SIG-M5 (cell line): ENCODE measurements around the gene MED27.

Experiments used
- DNase-seq: peaks from one replicate; lab custom pipeline; 2025; lab: John Stamatoyannopoulos, UW

Gene MED27

DNA sequence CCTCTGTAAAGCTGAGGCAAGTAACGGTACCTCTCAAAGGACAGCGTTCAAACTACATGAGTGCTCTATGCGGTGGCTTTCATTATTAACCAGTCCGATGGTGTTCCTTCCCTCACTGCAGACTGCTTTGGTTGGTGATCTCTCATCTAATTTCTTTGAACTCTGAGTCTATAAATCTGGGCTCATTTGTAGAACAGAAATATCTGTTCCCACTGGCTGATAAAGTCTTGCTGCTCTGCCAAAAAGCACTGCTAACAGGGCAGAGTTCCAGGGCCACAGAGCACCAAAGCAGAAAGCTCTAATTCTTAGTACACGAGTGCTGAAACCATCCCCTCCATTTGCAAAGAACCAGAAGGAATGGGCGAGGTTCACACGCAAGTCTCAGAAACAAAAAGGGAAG is 81.9 kb downstream of the MED27 start:
- no peak for DNase-seq

DNA sequence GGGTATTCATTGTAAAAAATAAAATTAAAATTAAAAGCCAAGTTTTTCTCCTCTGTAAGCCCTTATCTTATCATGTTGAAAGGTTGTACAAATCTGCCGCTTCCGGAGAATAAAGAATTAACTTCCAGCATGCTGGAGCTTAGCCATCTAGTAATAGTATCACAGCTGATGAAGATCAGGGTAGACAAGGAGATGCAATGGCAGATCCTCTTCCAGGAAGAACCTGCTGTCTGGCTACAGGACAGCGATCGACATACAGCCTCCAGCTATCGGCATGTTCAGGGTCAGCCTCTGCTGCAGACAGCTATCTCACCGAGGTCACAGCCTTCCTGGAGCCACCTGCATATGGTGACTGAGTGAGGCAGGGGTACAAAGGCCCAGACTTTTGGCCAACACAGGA is 82.6 kb downstream of the MED27 start:
- DNase-seq, result no peak

DNA sequence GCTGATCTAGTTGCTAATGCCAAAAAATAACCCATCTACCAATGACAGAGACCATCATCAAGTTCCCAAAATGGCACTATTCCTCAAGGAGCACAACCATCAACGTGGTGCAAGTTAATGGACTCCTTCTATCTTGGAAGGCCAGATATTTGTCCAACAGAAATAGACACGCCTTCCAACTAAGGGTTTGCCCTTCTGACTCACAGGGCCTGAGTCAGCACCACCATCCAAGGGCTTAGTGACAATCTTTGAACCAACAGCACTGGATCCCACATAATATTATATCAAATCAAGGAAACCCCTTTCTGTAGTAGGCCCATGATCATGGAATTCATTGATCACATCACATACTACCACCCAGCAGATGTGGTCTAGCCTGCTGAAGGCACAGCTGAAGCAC is 84.3 kb downstream of the MED27 start:
- DNase-seq, result no peak

DNA sequence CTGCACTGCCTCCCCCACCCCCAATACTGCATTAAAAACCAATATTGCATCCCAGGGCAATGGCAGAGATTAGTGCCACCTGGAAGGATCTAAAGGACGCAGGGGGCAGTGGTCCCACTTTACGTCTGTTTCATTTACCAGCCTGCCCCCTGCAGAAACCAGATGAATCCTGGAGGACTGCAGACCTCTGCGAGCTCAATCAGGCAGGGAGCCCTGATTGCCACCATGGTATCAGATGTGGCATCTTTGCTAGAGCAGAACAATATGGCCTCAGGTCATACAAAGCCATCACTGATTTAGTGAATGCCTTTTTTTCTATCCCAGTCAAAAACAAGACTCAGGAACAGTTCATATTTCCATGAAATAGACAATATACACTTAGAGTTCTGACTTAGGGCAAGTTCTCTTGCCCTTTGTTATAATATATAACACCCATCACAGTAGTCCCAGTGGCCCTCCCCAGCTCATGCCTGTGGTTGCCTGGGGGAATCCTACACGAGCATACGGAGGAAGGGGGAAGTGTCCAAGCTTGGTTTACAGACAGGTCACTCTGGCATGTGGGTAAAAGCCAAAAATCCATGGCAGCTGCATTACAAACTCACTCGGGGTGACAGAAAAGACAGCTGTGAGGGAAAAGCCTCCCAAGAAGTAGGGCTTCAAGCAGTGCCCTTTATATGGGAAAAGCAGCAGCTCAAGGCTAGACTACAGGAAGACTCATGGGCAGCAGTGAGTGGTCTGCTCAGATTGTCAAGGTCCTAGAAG is 85.1 kb downstream of the MED27 start:
- DNase-seq, result no peak

DNA sequence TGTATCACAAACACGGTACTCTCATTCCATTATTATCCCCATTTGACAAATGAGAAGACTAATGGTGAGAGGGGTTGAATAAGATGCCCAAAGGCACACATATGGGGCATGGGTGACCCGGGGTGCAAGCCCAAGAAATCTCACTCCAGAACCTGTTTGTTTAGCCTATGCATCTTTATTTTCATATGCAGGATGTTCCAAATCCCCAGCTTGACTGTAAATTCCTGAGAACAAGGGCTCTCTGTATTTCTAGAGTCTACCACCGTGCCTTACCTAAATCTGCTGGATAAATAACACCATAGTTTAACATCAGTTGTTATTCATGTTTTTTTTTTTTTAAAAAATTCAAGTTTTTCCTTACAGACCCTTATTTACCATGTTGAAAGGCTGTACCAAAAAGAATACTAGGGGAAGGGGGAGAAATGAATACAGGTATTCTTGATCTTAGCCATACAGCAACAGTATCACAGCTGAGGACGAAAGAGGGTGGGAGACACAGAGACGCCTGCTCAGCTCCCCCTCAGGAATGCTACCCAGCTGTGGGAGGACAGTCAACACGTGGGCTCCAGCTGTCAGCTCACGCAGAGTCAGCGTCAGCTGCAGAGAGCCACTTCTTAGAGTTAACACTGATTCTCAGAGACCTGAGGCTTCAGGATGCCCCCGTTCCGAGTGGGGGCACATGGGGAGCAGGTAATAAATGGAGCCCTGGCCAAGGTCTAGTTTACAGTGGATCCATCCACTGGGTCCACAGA is 86.6 kb downstream of the MED27 start:
- no peak for DNase-seq

DNA sequence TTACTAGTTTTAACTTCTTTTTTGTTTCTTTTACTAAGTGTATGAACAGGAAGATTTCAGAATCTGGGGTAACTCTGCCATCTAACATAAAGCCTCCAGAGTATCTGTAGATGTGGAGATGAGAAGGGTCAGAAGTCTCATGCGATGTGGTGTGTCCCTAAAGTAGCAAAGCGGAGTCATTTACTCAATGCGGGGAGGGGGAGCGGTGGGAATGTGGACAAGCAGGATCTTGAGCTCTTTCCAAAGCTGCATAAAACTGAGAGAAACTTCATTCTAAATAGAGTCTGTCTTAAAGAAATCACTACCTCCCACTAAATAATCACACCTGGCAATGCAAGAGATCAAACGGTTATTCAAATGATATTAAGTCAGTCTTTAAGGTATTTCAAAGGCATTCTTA is 92.4 kb downstream of the MED27 start:
- DNase-seq, result no peak

DNA sequence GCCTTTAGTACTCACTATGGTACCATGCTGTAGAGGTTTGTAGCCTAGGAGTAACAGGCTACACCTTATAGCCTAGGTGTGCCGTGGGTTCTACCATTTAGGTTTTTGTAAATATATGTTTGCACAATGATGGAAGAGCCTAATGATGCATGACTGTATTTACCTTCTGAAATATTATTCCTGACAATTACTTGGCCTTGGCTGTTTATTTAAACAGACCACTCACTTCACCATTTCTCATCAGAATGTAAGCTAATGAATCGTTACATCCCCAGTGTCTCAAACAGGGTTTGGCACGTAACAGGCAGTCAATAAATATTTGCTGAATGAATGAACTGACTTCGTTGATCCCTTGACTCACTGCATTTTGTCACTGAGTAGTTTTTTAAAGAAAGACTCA is 93.1 kb downstream of the MED27 start:
- DNase-seq, result no peak

DNA sequence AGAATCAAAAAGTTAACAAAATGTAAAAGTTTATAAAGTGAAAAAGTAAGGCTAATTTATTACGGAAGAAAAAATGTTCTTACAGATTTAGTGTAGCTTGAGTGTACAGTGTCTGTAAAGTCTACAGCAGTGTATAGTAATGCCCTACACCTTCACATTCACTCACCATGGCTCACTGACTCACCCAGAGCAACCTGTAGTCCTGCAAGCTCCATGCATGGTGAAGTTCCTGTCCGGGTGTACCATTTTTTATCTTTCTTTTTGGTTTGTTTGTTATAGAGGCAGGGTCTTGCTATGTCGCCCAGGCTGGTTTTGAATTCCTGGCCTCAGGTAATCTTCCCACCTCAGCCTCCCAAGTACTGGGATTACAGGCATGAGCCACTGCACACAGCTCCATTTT is 93.6 kb downstream of the MED27 start:
- DNase-seq, result no peak

DNA sequence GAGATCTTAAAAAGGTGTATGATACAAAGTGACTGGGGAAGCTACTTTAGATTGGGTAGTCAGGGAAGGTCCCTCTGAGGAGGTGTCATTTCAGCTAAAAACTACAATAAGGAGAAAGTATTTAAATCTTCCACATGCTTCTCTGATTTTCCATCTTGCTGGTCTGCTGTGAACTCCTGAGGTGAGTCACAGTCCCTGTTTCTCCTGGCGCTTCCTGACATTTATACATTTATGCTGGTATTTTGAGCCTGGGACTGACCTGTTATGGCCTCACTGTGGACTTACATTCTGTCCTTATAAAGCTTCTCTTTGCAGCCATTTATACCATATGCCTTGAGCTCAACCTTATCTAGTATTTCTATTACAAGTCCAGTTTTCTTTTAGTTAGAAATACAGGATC is 95.1 kb downstream of the MED27 start:
- no peak for DNase-seq

DNA sequence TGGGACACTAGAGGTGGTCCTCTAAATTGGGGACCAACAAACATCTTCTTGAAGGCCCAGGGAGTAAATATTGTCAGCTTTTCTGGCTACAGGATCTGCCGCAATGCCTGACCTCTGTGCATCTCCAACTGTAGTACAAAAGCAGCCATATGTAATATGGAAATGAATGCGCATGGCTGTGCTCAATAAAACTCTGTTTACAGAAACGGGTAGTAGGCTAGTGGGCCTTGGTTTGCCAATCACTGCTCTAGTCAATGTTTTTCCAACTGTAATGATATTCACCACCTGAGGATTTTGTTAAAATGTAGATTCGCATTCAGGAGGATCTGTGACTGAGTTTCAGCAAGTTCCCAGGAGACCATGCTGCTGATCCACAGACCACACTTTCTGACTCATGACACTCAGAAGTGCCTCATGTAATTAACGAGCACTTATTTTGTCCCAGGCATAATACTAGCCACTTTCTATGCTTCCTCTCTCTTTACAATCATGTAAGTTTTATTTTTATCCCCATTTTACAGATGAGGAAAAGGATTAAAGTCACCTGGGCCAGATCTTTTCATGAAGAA is 96.9 kb downstream of the MED27 start:
- no peak for DNase-seq

DNA sequence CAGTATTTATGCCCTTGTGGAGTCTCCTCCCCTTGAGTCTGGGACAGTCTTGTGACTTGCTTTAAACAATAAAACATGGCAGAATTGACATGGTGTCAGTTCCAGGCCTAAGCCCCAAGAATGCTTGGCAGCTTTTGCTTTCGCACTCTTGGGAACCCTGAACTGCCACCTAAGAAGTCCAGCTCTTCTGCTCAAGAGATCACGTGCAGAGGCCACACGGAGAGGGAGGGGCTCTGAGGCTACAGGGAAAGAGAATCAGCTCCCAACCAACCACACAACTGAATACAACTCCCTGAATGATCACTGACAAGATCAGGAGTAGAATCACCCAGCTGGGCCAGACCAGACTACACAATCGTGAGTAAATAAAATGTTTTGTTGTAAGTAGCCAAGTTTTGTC is 97.6 kb downstream of the MED27 start:
- no peak for DNase-seq

DNA sequence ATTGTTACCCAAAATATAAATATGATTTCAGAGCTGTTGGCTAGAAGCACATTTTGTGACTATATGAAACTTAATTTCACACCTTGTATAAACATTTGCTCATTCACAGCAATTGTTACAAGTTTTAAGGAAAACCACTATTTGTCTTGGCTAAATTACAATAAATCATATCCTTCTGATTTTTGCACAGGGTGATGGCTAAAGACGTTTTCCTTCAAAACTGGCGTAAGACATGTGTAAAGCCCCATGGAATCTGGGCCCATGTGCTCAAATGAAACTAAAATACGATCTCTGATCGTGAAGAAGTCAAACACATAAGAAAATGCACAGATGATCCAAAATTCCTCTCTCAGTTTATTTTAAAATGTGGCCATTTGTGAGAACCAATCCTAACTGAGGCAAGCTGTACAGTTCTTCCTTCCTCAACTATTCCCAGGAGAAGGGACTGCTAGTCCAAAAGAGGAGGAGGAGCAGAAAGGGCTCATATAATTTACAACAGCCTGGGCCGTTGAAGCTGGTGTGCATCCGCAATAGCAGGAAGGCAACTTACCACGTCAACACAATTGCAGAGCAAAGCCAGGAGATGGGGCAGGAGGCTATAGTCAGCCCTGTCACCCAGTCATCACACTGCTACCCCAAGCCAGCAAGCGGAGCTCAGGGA is 98.4 kb downstream of the MED27 start:
- no peak for DNase-seq

DNA sequence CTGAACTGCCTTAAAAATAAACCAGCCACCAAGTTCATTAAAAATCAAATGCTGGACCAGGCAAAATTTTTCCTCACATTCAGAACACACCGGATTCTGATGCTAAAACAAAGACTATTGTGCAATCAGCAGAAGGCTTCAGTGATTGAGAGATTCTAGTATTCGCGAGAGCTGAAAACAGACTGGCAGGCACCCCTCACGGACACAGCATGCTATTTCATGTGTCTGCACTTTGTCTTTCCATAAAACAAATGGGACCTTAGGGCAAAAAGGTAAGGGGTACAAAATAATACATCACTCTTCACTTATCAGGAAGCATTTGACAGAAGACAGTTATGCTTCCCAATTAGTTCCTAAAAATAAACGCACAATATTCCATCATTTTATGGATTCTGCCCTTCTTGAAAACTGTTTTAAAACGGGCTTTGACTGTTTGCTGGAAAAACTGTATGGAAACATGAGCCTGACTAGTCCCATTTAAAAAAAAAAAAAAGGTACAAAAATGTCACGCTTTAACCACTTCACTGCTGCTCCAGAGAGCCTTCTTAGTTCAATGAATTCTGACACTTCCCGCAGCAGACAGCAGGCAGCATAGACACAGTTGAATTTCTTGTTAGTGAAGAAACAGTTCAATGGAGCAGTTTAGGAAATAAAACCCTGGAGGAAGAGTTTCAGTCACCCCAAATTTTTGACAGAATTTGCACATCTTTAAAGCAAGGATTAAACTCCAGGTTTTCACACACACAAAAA is 99.2 kb downstream of the MED27 start:
- no peak for DNase-seq

DNA sequence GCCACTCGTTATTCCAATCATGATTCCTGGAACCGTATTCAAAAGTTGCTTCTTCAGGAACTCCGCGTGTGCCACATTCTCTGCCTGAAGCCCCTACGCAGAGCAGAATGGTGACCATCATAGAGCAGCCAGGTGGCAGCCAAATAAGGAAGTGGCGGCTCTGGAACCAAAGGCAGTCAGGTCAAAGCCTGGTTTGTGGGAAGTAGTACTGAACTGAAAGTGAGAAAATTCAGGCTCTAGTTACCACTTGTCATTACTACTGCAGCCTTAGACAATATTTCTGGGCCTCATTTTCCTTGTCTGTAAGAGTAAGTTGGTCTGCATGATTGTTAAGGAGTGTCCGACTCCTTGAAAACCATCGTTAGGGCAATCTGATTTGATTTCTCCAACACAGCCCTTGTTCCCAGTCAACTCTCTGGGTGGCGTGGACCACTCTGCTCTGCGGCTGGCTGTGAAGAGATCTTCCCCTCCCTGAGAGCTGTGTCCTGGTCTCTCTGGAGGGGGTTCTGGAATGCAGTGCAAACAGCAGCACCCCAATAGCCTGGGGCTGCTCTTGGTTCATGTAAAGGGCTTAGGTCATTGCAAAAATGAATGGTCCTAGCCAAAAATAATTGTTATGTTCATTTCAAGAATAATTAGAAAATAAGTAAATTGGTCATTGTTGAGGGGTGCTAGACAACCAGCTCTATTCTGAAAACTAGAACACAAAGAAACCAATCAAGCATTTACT is 102.4 kb downstream of the MED27 start:
- no peak for DNase-seq

DNA sequence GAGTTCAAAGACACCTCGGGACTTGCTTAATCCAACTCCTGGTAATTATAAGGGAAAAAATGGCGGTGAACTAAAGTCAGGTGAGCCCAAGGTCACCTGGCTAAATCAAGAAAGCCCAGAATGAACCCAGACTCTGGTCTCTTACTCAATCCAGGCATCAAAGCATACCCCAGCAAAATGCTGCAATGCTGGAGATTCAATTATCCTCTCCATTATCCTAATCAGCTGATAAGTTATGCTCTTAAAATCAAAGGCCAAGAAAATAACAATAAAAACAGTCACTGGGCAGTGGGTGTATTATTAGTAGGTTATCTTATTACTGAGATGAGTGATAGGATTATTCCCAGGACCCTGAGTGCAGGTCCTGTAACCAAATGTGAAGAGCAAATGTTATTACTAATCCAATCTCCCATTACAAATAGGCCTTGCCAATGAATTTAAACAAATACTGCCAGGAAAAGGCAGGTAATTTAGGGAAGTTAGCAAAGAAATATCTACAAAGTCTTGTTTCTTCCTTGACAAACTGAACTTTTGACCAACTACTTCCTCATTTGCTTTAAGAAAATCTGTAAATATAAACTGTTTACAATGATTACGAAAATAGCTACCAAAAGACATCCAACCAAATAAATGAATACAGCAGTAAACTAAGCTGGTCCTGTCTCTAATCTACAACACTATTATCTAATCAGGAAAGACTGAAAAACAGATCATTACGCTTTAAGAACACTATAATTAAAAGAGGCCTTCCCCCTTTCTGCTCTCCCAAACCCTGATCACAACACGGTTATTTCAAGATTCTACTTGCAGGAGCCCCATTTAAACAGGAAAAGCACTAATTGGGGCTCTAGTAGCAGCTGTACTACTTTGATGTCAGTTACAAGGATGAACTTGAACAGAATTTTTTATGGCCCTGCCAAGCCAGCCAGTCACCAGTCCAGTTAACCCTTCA is 103.2 kb downstream of the MED27 start:
- no peak for DNase-seq

DNA sequence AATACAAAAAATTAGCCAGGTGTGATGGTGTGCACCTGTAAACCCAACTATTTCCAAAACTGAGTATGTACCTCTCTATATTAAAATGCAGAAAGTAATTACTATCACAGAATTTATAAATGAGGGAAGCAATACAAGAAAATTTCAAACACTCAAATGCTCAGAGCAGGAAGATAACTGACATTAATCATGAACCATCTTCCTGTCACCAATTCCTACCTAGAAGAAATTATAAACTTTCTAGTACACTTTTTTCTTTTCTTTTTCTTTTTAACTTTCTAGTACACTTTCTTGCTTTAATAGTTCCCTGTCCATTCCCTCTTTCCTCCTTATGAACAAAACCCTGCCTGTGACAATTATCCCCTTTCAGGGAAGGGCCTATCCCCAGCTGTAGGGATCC is 106.8 kb downstream of the MED27 start:
- DNase-seq, result no peak

DNA sequence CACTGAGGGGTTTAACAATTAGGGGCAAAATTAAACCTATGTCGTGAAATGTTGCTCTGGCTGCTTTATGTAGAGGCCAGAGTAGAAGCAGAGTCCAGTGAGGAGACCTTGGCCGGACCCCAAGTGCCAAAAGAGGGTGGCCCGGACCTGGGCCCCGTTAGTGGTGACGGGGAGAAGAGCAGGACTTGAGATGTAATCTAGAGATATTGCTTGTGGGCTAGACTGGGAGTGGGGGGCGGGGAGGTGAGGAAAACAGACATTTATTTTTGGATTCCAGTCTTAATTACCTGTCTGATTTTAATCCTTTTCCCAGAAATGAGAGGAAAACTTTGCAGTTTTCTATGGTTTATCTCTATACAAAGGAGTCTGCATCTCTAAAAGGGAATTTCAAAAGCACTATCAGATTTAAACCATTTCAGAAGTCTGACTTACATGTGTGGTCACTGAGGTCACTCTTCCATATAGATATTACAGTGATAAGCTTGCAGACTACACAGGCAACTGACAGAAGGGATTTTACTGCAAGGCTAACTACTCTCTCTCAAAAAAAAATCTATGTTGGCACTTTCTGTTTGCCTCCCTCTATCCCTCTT is 108.1 kb downstream of the MED27 start:
- no peak for DNase-seq

DNA sequence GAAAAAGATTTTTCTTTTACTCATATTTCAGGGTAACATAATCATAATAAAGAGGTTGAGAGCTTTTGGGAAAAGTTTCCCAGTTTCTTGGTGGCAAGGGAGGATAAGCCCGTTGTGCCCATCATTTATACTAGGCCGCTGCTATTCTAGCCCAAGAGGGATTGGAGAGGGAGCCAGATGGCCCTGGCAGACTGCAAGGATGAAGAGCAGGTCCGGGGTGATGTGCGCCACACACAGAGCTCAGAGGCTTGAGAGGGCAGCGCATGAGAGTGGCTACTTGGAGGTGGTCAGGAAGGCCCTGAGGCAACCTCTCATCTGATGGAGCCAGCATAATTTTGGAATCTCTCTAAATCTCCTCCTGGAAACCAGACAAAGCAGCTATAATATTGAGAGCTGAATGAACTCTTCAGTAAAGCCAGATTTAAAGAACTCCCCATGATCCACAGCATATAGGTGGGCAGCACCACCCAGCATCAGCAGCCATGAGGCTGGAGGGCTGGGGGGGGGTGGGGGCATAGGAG is 110.1 kb downstream of the MED27 start:
- DNase-seq, result no peak

DNA sequence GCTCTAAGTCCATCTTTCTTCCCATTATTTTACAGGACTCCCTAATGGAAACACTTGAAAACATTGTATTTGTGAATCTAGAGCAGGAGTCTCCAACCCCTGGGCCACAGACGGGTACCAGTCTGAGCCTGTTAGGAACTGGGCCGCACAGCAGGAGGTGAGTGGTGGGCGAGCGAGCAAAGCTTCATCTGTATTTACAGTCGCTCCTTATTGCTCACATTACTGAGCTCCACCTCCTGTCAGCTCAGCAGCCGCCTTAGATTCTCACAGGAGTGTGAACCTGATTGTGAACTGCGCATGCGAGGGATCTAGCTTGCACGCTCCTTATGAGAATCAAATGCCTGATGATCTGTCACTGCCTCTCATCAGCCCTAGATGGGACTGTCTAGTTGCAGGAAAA is 111.0 kb downstream of the MED27 start:
- no peak for DNase-seq

DNA sequence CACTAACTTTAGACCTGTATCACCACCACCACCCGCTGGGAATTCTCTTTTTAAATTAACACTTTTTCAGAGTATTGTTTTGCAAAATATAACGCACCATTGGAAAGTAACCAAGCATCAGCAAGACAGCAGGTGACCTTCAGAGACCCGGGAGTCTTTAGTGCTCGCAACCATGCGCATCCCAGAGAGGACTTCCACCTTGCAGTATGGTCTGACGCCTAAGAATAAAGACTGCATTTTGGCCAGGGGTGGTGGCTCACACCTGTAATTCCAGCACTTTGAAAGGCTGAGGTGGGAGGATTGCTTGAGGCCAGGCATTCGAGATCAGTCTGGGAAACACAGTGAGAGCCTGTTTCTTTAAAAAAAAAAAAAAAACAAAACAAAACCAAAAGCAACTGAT is 113.8 kb downstream of the MED27 start:
- DNase-seq, result no peak
